Coronary artery (tissue), 2 donors: ENCODE measurements around the gene TRRAP.

Source experiments
- DNase-seq: peaks from one replicate; pipeline ENCODE4 v3.0.0-alpha.2; 2017; ENCODE audit warnings: low spot score
- H3K27ac ChIP-seq, 2 donors: fragments of 200-600 bp; sonication (generic); one replicate each; pipeline ENCODE4 v1.5.1; 2016 to 2019
- H3K4me3 ChIP-seq: fragments of 200-600 bp; sonication (generic); 2 replicates; pipeline ENCODE4 v1.5.1; 2016; ENCODE audit warnings: mild to moderate bottlenecking, moderate library complexity
- CTCF ChIP-seq: fragments of 200-600 bp; sonication (generic); IDR thresholded peaks from one replicate; pipeline ENCODE4 v1.5.1; 2019; ENCODE audit warnings: antibody characterized with exemption

TRRAP gene

GRCh38 chr7:98878365-98879197, at the start of gene TRRAP:
TRRAP (plus strand) TSS chr7:98878532; CDS start chr7:98881151, 2,619 bp downstream.
- TF ChIP-seq CTCF, result peak; percentile 96
- Histone ChIP-seq H3K27ac (peak within 1 kb of the TSS; percentile 87 to 92), H3K4me3 (peak within 1 kb of the TSS; percentile 94)
- DNase-seq, result peak; percentile 77

GRCh38 chr7:98830972-98831548, 47.3 kb upstream of the TRRAP start:
- Histone ChIP-seq H3K27ac (no peak overlapping the region), H3K4me3 (no peak overlapping the region)
- no peak for DNase-seq
- TF ChIP-seq CTCF, result no peak

- no peak overlapping the region for H3K4me3 ChIP-seq
- TF ChIP-seq CTCF, result no peak
- no peak overlapping the region for H3K27ac ChIP-seq
- no peak for DNase-seq
Measured at GRCh38 chr7:98831641-98832221, 46.6 kb upstream of the TRRAP start.

GRCh38 chr7:98833022-98833421, 45.3 kb upstream of the TRRAP start:
- TF ChIP-seq CTCF, result no peak
- DNase-seq, result no peak
- no peak overlapping the region for H3K27ac ChIP-seq
- no peak overlapping the region for H3K4me3 ChIP-seq

- Histone ChIP-seq H3K4me3 (no peak overlapping the region), H3K27ac (no peak overlapping the region)
- DNase-seq, result no peak
- TF ChIP-seq CTCF, result no peak
Measured at GRCh38 chr7:98834949-98835348, 43.4 kb upstream of the TRRAP start.

GRCh38 chr7:98836811-98837629, 41.3 kb upstream of the TRRAP start:
- no peak for DNase-seq
- peak; percentile 29 for TF ChIP-seq CTCF
- Histone ChIP-seq H3K4me3 (no peak overlapping the region), H3K27ac (no peak overlapping the region)
